Hippocampal formation (tissue), 2 donors: Measurements from ENCODE around the gene ARHGEF4.
A peak's percentile ranks its signal among the peaks of the same experiment; 100 is the strongest.

Experiments
- DNase-seq, 2 donors: peaks; one replicate each; lab custom pipeline; 2025; lab: John Stamatoyannopoulos, UW

Gene ARHGEF4

DNA sequence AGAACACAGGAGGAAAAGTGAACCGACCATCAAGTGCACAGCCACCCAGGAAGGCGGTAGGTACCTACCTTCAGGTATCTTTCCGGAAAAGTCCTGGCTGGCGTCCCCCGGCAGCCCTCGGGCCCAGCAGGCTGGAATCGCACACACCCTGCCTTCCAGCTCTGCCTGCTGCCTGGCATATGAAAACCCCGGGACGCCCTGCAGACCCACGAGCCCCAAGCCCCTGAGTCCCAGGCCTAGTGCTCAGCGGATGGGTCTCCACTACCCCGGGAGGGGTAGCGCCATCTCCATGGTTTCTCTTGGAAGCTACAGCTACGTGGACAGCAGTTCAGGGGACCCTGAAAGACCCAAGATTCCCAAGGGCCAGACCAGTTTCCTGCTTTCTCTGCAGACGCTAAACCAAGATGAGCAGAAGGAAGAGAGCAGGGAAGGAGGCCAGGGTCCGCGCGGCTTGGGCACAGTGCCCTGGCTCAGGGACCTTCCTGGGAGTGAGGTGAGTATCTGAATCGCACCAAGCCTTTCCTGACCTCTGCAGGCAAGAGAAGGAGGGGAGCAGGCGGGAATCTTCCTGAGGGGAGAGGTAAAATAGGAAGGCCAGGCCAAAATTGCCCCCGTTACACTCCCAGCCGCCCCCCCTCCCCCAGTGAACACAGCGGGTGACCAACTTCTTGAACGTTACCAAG is 80.4 kb downstream of the ARHGEF4 start:
- DNase-seq, result no peak

GRCh38 chr2:130918393-130918792 is 81.7 kb downstream of the ARHGEF4 start:
- no peak for DNase-seq

GRCh38 chr2:130920415-130921163 is 83.9 kb downstream of the ARHGEF4 start:
- DNase-seq, result peak; percentile 74 to 80

DNA sequence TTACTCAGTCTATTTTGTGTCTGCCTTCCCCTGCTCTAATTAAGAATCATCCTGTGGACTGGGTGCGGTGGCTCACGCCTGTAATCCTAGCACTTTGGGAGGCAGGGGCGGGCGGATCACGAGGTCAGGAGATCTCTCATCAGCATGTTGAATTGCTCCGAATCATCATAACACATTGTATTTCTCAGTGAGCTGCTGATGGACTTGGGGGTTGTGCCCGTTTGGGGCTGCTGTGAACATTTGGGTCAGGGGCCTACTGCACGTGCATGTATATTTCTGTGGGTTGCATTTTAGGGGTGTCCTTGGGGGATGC is 84.4 kb downstream of the ARHGEF4 start:
- no peak for DNase-seq

DNA sequence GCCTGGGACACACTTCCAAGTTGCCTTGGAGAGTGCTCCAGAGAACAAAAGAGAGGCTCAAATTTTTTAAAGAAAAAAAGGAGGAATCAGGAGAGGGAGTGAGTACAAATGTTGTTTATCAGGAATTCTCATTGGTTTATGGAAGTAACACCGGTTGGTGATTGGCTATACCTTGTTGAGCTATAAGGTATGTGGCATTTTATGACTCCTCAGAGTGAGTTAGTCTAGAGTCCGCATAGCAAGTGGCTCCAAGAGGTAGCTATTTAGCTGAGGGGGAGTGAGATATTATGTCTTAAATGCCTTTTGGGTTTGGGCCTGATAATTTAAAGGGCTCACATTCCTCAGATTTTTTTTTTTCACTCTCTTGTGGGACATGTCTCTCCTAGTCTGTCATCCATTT is 85.7 kb downstream of the ARHGEF4 start:
- DNase-seq, result peak in 1 of 2 donors; percentile 4

GRCh38 chr2:130928385-130928784 is 91.7 kb downstream of the ARHGEF4 start:
- DNase-seq, result no peak

- DNase-seq, result no peak
Measured at GRCh38 chr2:130930740-130931659, 94.3 kb downstream of the ARHGEF4 start.

DNA sequence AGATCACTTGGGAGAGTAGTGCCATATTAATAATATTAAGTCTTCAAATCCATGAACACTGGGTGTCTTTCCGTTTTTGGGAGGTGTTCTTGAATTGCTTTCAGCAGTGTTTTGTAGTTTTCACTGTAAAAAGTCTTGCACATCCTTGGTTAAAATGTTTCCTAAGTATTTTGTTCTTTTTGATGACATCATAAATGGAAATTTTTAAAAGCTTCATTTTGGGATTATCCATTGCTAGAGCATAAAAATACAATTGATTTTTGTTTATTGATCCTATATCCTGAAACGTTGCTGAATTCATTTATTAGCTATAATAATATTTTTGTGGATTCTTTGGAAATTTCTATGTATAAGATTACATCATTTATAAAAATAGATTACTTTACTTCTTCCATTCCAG is 96.8 kb downstream of the ARHGEF4 start:
- no peak for DNase-seq

- no peak for DNase-seq
Measured at GRCh38 chr2:130936451-130936850, 99.7 kb downstream of the ARHGEF4 start.

- DNase-seq, result no peak
Measured at GRCh38 chr2:130947967-130948366, 111.3 kb downstream of the ARHGEF4 start.

DNA sequence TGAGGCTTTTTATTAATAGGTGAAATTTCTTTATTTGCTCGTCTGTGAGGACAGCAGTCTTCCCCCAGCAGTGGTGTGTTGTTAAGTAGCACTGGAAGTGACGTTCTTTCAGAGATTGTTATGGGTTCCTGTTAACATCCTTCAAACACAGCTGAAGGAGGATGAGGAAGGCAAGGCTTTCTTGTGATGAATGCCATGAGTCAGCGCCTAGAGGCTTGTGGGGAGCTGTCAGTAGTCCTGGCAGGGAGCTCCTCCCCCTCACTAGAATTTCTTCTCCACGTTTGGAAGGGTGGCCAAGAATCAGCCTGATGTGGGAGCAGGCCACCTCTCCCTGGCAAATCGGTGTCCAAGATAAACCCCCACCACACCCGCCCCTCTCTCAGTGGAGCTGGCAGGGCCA is 113.2 kb downstream of the ARHGEF4 start:
- DNase-seq, result no peak

DNA sequence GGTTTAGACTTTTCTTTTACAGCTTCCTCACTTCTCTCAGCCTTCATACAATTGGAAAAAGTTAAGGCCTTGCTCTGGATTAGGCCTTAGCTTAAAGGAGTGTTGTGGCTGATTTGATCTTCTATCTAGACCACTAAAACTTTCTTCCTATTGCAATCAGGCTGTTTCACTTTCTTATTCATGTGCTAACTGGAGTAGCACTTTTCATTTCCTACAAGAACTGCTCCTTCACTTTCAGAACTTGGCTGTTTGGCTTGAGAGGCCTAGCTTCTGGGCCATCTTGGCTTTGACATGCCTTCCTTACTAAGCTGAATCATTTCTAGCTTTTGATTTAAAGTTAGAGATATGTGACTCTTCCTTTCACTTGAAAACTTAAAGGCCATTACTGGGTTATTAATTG is 114.3 kb downstream of the ARHGEF4 start:
- no peak for DNase-seq

DNA sequence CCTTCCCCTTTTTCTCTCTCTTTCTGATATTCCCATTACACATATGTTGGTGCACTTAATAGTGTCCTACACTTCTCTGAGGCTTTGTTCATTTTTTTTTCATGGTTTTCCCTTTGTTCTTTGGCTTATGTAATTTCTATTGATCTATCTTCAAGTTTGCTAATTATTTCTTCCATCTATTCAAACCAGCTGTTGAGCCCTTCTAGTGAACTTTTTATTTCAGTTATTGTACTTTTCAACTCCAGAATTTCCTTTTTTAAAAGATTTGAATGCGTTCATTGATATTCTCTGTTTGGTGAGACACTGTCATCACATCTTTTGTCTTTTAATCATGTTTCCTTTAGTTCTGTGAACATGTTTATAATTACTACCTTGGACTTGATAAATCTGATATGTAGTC is 118.2 kb downstream of the ARHGEF4 start:
- no peak for DNase-seq

- DNase-seq, result no peak
Measured at GRCh38 chr2:130957915-130958314, 121.2 kb downstream of the ARHGEF4 start.

GRCh38 chr2:130963196-130963848 is 126.6 kb downstream of the ARHGEF4 start:
- no peak for DNase-seq

- DNase-seq, result no peak
Measured at GRCh38 chr2:130963849-130964793, 127.4 kb downstream of the ARHGEF4 start.

DNA sequence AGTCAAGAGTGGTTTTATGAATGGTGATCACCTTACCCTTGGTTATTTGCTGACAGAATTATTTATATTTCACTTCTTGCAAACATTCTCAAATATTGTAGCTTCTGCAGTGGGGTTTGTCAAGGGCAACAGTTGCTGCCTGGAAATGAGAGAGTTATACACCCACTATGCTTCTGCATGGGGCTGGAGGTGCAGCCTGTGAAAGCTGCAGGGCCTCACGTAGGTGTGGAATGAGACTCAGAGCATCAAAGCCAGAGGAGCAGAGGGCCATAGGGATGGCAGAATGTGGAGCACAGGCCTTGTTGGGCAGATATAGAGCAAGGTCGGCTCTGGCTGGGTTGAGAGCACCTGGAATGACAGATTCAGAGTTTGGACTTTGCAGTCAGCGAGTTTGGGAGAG is 128.2 kb downstream of the ARHGEF4 start:
- DNase-seq, result no peak

DNA sequence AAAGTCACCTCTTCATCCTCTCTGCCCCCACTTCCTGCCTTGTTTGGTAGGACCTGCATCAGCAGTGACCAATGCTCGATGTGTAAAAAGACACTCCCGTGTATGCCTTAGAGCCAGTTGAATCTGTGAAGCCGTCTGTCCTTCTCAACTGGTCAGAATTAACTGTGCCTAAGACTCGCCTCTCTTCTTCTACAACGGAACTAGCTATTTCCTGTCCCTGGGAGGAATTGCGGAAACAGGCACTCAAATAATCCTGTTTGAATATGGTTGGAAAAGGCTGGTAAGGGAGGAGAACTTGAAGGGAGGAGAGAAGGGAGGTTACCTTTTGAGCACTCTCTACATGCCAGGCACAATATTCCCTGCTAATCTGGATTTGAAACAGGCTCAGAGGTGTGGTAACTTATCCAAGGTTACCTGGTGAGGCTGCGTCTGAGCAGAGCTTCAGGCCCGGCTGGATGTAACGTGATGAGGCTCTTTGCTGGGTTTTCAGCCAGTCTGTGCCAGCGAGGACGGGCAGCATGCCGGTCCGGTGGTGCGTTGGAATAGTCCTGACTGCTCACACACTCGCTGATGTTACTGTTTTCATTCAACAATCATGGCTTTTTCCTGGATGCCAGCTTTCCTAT is 129.5 kb downstream of the ARHGEF4 start:
- DNase-seq, result no peak

GRCh38 chr2:130966775-130967490 is 130.2 kb downstream of the ARHGEF4 start:
- no peak for DNase-seq

GRCh38 chr2:130972410-130972809 is 135.7 kb downstream of the ARHGEF4 start:
- no peak for DNase-seq
